IPS-18a (cell line): ENCODE data around the gene CCT7.
"Not testable (repeated sequence)": the region's sequence is repeated elsewhere in the genome, so short reads cannot be mapped to it uniquely, and the experiment has no call there.

ENCODE experiments used
- H3K27ac ChIP-seq: one replicate; pipeline ENCODE4 v1.5.1; 2013; ENCODE audit warnings: low read length
- H3K27me3 ChIP-seq: one replicate; pipeline ENCODE4 v1.6.1; 2013; ENCODE audit warnings: mild to moderate bottlenecking, low read length; ENCODE audit not compliant: control insufficient read depth, insufficient read depth
- H3K36me3 ChIP-seq: one replicate; pipeline ENCODE4 v1.6.1; 2013; ENCODE audit warnings: low read depth, low read length; ENCODE audit not compliant: control insufficient read depth
- H3K4me1 ChIP-seq: one replicate; pipeline ENCODE4 v1.6.1; 2013; ENCODE audit warnings: low read depth, low read length; ENCODE audit not compliant: control insufficient read depth
- H3K4me3 ChIP-seq: one replicate; pipeline ENCODE4 v1.5.1; 2013; ENCODE audit warnings: low read length
- H3K9ac ChIP-seq: one replicate; pipeline ENCODE4 v1.6.1; 2013; ENCODE audit warnings: mild to moderate bottlenecking, low read length, moderate library complexity
- H3K9me3 ChIP-seq: one replicate; pipeline ENCODE4 v1.6.1; 2013; ENCODE audit warnings: low read depth, low read length; ENCODE audit not compliant: control insufficient read depth

The CCT7 gene

GRCh38 chr2:73258186-73258912 is 24.2 kb downstream of the CCT7 start:
- Histone ChIP-seq H3K27me3 (no peaks in the 10 kb centered on the region), H3K4me1 (no peaks in the 10 kb centered on the region), H3K36me3 (peaks cover 3% of the 10 kb centered on the region), H3K4me3 (no peak overlapping the region), H3K27ac (no peak overlapping the region), H3K9me3 (no peaks in the 10 kb centered on the region), H3K9ac (no peak overlapping the region)

GRCh38 chr2:73258913-73259215 is 24.8 kb downstream of the CCT7 start:
- H3K36me3 ChIP-seq: no peaks in the 10 kb centered on the region
- no peaks in the 10 kb centered on the region for H3K9me3 ChIP-seq
- H3K4me3 ChIP-seq: no peak overlapping the region
- no peaks in the 10 kb centered on the region for H3K27me3 ChIP-seq
- H3K27ac ChIP-seq: no peak overlapping the region
- no peaks in the 10 kb centered on the region for H3K4me1 ChIP-seq
- no peak overlapping the region for H3K9ac ChIP-seq

- no peaks in the 10 kb centered on the region for H3K9me3 ChIP-seq
- no peaks in the 10 kb centered on the region for H3K4me1 ChIP-seq
- H3K36me3 ChIP-seq: no peaks in the 10 kb centered on the region
- no peak overlapping the region for H3K9ac ChIP-seq
- H3K27me3 ChIP-seq: no peaks in the 10 kb centered on the region
- H3K4me3 ChIP-seq: no peak overlapping the region
- no peak overlapping the region for H3K27ac ChIP-seq
These were observed 25.2 kb downstream of the CCT7 start for GRCh38 chr2:73259276-73259675.

- Histone ChIP-seq H3K9me3 (no peaks in the 10 kb centered on the region), H3K4me1 (no peaks in the 10 kb centered on the region), H3K4me3 (no peak overlapping the region), H3K27ac (no peak overlapping the region), H3K9ac (no peak overlapping the region), H3K27me3 (no peaks in the 10 kb centered on the region), H3K36me3 (no peaks in the 10 kb centered on the region)
These were observed 25.7 kb downstream of the CCT7 start for GRCh38 chr2:73259704-73260337.

- Histone ChIP-seq H3K4me3 (no peak overlapping the region), H3K36me3 (no peaks in the 10 kb centered on the region), H3K27me3 (no peaks in the 10 kb centered on the region), H3K9ac (no peak overlapping the region), H3K27ac (no peak overlapping the region), H3K9me3 (no peaks in the 10 kb centered on the region), H3K4me1 (no peaks in the 10 kb centered on the region)
These were observed 26.4 kb downstream of the CCT7 start for GRCh38 chr2:73260338-73260984.

- Histone ChIP-seq H3K36me3 (no peaks in the 10 kb centered on the region), H3K27ac (no peak overlapping the region), H3K4me1 (no peaks in the 10 kb centered on the region), H3K9ac (no peak overlapping the region), H3K9me3 (no peaks in the 10 kb centered on the region), H3K4me3 (no peak overlapping the region), H3K27me3 (peaks cover 3% of the 10 kb centered on the region)
These were observed 28.1 kb downstream of the CCT7 start for GRCh38 chr2:73262108-73262651.

- H3K4me3 ChIP-seq, H3K9ac ChIP-seq, H3K36me3 ChIP-seq, H3K27ac ChIP-seq, H3K9me3 ChIP-seq, H3K4me1 ChIP-seq: not testable (repeated sequence)
- peaks cover 10% of the 10 kb centered on the region for H3K27me3 ChIP-seq
These were observed 28.8 kb downstream of the CCT7 start for GRCh38 chr2:73262691-73263429.

GRCh38 chr2:73263540-73264331 is 29.6 kb downstream of the CCT7 start:
- peaks cover 19% of the 10 kb centered on the region for H3K27me3 ChIP-seq
- no peak overlapping the region for H3K9ac ChIP-seq
- H3K4me3 ChIP-seq: no peak overlapping the region
- H3K27ac ChIP-seq: no peak overlapping the region
- no peaks in the 10 kb centered on the region for H3K4me1 ChIP-seq
- no peaks in the 10 kb centered on the region for H3K9me3 ChIP-seq
- H3K36me3 ChIP-seq: no peaks in the 10 kb centered on the region

GRCh38 chr2:73264332-73264606 is 30.2 kb downstream of the CCT7 start:
- no peaks in the 10 kb centered on the region for H3K9me3 ChIP-seq
- no peak overlapping the region for H3K4me3 ChIP-seq
- H3K36me3 ChIP-seq: no peaks in the 10 kb centered on the region
- peaks cover 23% of the 10 kb centered on the region for H3K27me3 ChIP-seq
- H3K27ac ChIP-seq: no peak overlapping the region
- H3K9ac ChIP-seq: no peak overlapping the region
- no peaks in the 10 kb centered on the region for H3K4me1 ChIP-seq

- H3K9ac ChIP-seq: no peak overlapping the region
- H3K4me3 ChIP-seq: no peak overlapping the region
- H3K9me3 ChIP-seq: no peaks in the 10 kb centered on the region
- no peak overlapping the region for H3K27ac ChIP-seq
- peaks cover 26% of the 10 kb centered on the region for H3K27me3 ChIP-seq
- H3K36me3 ChIP-seq: no peaks in the 10 kb centered on the region
- peaks cover under 1% of the 10 kb centered on the region for H3K4me1 ChIP-seq
These were observed 30.7 kb downstream of the CCT7 start for GRCh38 chr2:73264783-73265182.
